HG02973 (cell line): ENCODE measurements around the gene C1D.

Source experiments
- ATAC-seq: cut with Tn5 transposase; IDR thresholded peaks from one replicate; pipeline ENCODE4 v1.9.1; 2021; ENCODE audit warnings: moderate library complexity; ENCODE audit not compliant: unreplicated experiment

C1D gene

GRCh38 chr2:68059784-68060525 lies 2.8 kb downstream of the C1D start:
- ATAC-seq, result no peak

GRCh38 chr2:68057658-68058396 lies 5.0 kb downstream of the C1D start:
- ATAC-seq, result no peak

- ATAC-seq, result no peak
Observed at GRCh38 chr2:68052717-68053422, 9.9 kb downstream of the C1D start.

GRCh38 chr2:68050353-68050752 lies 12.5 kb downstream of the C1D start:
- no peak for ATAC-seq

GRCh38 chr2:68046642-68047240 lies 16.1 kb downstream of the C1D start:
- ATAC-seq, result no peak

- no peak for ATAC-seq
Observed at GRCh38 chr2:68046224-68046623, 16.6 kb downstream of the C1D start.

GRCh38 chr2:68045342-68045741 lies 17.5 kb downstream of the C1D start:
- no peak for ATAC-seq

- no peak for ATAC-seq
Observed at GRCh38 chr2:68044099-68044498, 18.7 kb downstream of the C1D start.

- ATAC-seq, result no peak
Observed at GRCh38 chr2:68043695-68044094, 19.1 kb downstream of the C1D start.

- no peak for ATAC-seq
Observed at GRCh38 chr2:68043032-68043431, 19.8 kb downstream of the C1D start.

GRCh38 chr2:68041704-68042245 lies 21.0 kb downstream of the C1D start:
- no peak for ATAC-seq

- no peak for ATAC-seq
Observed at GRCh38 chr2:68040078-68040477, 22.7 kb downstream of the C1D start.

- ATAC-seq, result no peak
Observed at GRCh38 chr2:68039317-68039716, 23.5 kb downstream of the C1D start.

GRCh38 chr2:68032702-68033101 lies 30.1 kb downstream of the C1D start:
- no peak for ATAC-seq

- ATAC-seq, result no peak
Observed at GRCh38 chr2:68031542-68032160, 31.2 kb downstream of the C1D start.

- ATAC-seq, result no peak
Observed at GRCh38 chr2:68031043-68031442, 31.8 kb downstream of the C1D start.

GRCh38 chr2:68030529-68030928 lies 32.3 kb downstream of the C1D start:
- no peak for ATAC-seq

- no peak for ATAC-seq
Observed at GRCh38 chr2:68027959-68028358, 34.8 kb downstream of the C1D start.

- no peak for ATAC-seq
Observed at GRCh38 chr2:68024450-68024849, 38.4 kb downstream of the C1D start.

- no peak for ATAC-seq
Observed at GRCh38 chr2:68023904-68024303, 38.9 kb downstream of the C1D start.

- no peak for ATAC-seq
Observed at GRCh38 chr2:68018727-68019126, 44.1 kb downstream of the C1D start.
